Ectodermal cell (in vitro differentiated cells): ENCODE measurements around the gene PMPCA. TPM values are rescaled to one million over a fixed set of nuclear protein-coding genes. Genes with fewer than 3 reads are reported as not detected.

Experiments
- H3K27ac ChIP-seq: 2 replicates; pipeline ENCODE4 v1.7.0; 2013; ENCODE audit warnings: mild to moderate bottlenecking, low read depth, low read length; ENCODE audit not compliant: insufficient read depth, poor library complexity, severe bottlenecking
- H3K27me3 ChIP-seq: 2 replicates; pipeline ENCODE4 v1.7.0; 2013; ENCODE audit warnings: mild to moderate bottlenecking, low read length; ENCODE audit not compliant: insufficient read depth, control insufficient read depth, poor library complexity, severe bottlenecking
- H3K36me3 ChIP-seq: one replicate; pipeline ENCODE4 v1.7.0; 2013; ENCODE audit warnings: low read length; ENCODE audit not compliant: control insufficient read depth, insufficient read depth
- H3K4me1 ChIP-seq: one replicate; pipeline ENCODE4 v1.7.0; 2013; ENCODE audit warnings: low read length; ENCODE audit not compliant: control insufficient read depth, insufficient read depth
- H3K4me3 ChIP-seq: 2 replicates; pipeline ENCODE4 v1.7.0; 2013; ENCODE audit warnings: low read depth, low read length, control low read depth; ENCODE audit not compliant: insufficient read depth
- H3K9me3 ChIP-seq: 2 replicates; pipeline ENCODE4 v1.7.0; 2013; ENCODE audit warnings: mild to moderate bottlenecking, low read length, moderate library complexity; ENCODE audit not compliant: control insufficient read depth
- WGBS, 2 experiments: methylation state at CpG; one replicate each; pipeline ENCODE4 v1.1.7; 2013; ENCODE audit warnings: missing lambda C conversion rate in 2 of 2; 5-methylcytosine and 5-hydroxymethylcytosine counted together
- polyA plus RNA-seq, 4 experiments: library from polyadenylated mRNA; stranded (reverse); fragments of 50-300 nt; gene quantifications; one replicate each; pipeline ENCODE4 v1.2.3, GENCODE V29; 2013

Gene PMPCA
- polyA plus RNA-seq (2013, experiment 1 of 4) = 105 TPM
- 89.9 TPM for polyA plus RNA-seq (2013, experiment 2 of 4)
- 54.9 TPM for polyA plus RNA-seq (2013, experiment 3 of 4)
- 58.5 TPM for polyA plus RNA-seq (2013, experiment 4 of 4)

GRCh38 chr9:136410500-136411287, at the start of gene PMPCA, which contains the start of gene ENTR1:
Gene PMPCA, plus strand, starts transcription at chr9:136410658. Its CDS starts 11 bp downstream, at chr9:136410669.
Gene ENTR1, minus strand, starts transcription at chr9:136410614. Its CDS starts 217 bp downstream, at chr9:136410397.
- no peaks in the 10 kb centered on the region for H3K27me3 ChIP-seq
- peaks cover 25% of the 10 kb centered on the region for H3K36me3 ChIP-seq
- peaks cover 13% of the 10 kb centered on the region for H3K4me1 ChIP-seq
- no peaks in the 10 kb centered on the region for H3K9me3 ChIP-seq
- WGBS, 2 experiments = 0 to 1% methylated on average over 83 of the region's 83 CpGs
- peak within 1 kb of the TSS; percentile 83 for H3K27ac ChIP-seq
- H3K4me3 ChIP-seq = peak within 1 kb of the TSS; percentile 95

DNA sequence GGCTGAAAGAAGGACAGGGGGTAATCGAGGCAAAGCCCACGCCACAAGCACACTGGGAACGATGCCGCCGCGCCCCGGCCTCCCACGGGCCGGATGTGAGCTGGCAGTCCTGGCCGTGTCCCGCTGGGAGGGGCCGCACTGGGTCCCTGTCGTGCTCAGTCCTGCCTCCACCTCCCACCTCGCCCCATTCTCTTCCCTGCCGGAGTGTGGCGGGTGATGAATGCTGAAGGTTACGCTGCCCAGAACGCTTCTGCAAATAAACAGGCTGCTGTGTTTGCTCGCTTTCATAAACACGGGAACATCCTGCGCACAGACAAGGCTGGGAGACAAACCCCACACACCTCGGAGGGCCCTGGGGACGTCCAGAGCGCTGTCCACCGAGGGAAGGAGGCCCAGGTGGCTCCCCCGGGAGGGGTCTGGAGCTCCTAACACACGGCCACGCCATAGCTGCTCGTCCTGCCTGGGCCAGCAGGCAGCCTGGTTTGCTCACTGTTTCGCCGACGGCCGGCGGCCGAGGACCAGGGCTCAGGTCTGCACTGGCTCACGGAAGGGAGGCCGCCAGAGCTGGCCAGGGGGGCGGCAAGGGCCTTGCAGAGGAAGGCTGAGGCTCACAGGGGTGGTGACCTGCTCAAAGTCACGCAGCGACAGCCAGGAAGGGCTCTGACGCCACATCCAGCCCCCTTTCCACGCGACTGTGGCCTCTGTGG, 49.3 kb upstream of the PMPCA start:
- Histone ChIP-seq H3K27ac (no peak overlapping the region), H3K9me3 (no peaks in the 10 kb centered on the region), H3K4me3 (no peak overlapping the region)

DNA sequence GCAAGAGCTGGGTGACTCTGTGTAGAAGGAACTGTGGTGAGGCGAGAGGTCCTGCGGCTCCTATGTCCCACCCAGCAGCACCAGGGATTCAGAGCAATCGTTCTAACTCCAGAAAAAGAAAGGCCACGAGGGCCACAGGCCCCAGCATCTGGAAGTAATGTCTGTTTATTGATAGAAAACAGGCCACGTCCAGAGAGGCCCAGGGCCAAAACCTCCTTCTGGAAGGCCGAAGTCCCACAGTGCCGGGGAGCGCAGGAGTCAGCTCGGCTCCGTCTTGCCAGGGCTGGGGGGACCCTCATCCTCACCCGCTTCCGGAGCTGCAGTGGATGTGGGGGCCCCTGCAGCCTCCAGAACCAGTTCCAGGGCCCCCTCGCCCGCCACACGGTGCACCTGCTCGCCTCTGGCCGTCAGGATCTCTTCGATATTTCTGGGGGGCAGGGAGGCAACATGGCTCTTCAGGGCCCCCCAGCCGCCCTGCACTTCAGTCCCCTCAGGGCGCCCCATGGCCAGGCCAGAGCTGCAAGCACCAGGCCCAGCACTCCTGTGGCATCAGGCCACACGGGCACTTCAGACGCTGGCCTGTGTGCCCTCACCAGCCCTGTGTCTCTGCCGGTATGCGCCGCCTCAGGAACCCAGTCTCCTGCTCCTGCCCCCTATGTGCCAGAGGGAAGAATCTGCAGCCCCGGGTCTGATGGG, 48.6 kb upstream of the PMPCA start:
- WGBS, 2 experiments = 91% methylated on average over 26 of the region's 26 CpGs
- no peak overlapping the region for H3K27ac ChIP-seq

More for the DNA sequence above, 49.3 kb upstream of the PMPCA start:
- Histone ChIP-seq H3K27me3 (no peaks in the 10 kb centered on the region), H3K36me3 (no peaks in the 10 kb centered on the region), H3K4me1 (peaks cover 5% of the 10 kb centered on the region)
- WGBS, 2 experiments = 92 to 93% methylated on average over 43 of the region's 43 CpGs

GRCh38 chr9:136362450-136362784, 48.0 kb upstream of the PMPCA start:
- Histone ChIP-seq H3K4me1 (peaks cover 5% of the 10 kb centered on the region), H3K36me3 (no peaks in the 10 kb centered on the region), H3K27ac (no peak overlapping the region), H3K9me3 (no peaks in the 10 kb centered on the region), H3K4me3 (no peak overlapping the region), H3K27me3 (no peaks in the 10 kb centered on the region)
- 94 to 95% methylated on average over 5 to 6 of the region's 6 CpGs for WGBS, 2 experiments

More for the DNA sequence above, 48.6 kb upstream of the PMPCA start:
- Histone ChIP-seq H3K9me3 (no peaks in the 10 kb centered on the region), H3K27me3 (no peaks in the 10 kb centered on the region), H3K36me3 (no peaks in the 10 kb centered on the region), H3K4me3 (no peak overlapping the region), H3K4me1 (peaks cover 5% of the 10 kb centered on the region)

- H3K9me3 ChIP-seq = no peaks in the 10 kb centered on the region
- H3K27me3 ChIP-seq = no peaks in the 10 kb centered on the region
- H3K36me3 ChIP-seq = no peaks in the 10 kb centered on the region
- WGBS, 2 experiments = 2% methylated on average over 96 to 97 of the region's 97 CpGs
- peak within 1 kb of the TSS; percentile 86 for H3K4me3 ChIP-seq
- peaks cover 5% of the 10 kb centered on the region for H3K4me1 ChIP-seq
- peak within 1 kb of the TSS; percentile 60 for H3K27ac ChIP-seq
These were observed 47.1 kb upstream of the PMPCA start, which contains the start of gene DNLZ for GRCh38 chr9:136363106-136363948. Gene DNLZ, minus strand, starts transcription at chr9:136363744. Its CDS starts 30 bp downstream, at chr9:136363714.

DNA sequence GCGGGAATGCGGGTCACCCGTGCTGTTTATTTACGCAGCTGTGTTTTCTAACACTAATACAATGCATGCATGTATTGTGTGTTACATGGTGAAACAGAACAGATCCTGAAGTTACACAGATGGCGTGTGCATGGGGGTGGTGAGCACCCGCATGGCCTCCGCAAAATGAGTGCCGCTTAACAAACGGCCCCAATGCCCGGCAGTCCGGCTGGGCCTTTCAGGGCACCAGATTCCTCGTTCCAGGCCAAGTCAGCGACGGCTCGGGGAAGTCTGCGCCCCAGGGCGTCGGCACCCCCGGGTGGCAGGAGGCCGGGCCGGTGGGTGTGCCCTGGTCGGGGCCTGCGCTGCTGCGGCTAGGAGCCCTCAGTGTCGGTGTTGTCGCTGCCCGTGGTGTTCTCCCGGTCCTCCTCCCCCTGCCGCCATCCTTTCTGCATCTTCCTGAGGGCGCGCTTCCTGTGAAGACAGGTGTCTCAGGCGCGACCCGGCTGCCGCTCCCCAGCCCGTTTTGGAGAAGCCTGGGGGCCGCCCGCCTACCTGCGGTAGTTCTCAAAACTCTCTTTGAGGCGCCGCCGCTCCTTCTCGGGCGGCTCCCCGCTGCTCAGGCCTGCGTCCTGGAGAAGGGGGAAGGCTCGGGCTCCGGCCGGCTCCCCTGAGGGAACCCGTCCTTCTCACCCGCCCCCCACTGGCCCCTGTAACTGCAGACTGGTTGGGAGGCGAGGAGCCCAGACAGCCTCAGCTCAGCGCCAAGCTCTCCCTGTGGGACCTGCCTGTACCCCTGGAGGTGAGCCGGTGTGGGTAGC, 46.3 kb upstream of the PMPCA start:
- H3K9me3 ChIP-seq = no peaks in the 10 kb centered on the region
- peaks cover 5% of the 10 kb centered on the region for H3K4me1 ChIP-seq
- no peaks in the 10 kb centered on the region for H3K36me3 ChIP-seq
- 85% methylated on average over 54 of the region's 54 CpGs for WGBS, 2 experiments
- H3K27ac ChIP-seq = no peak overlapping the region
- no peaks in the 10 kb centered on the region for H3K27me3 ChIP-seq
- H3K4me3 ChIP-seq = no peak overlapping the region

DNA sequence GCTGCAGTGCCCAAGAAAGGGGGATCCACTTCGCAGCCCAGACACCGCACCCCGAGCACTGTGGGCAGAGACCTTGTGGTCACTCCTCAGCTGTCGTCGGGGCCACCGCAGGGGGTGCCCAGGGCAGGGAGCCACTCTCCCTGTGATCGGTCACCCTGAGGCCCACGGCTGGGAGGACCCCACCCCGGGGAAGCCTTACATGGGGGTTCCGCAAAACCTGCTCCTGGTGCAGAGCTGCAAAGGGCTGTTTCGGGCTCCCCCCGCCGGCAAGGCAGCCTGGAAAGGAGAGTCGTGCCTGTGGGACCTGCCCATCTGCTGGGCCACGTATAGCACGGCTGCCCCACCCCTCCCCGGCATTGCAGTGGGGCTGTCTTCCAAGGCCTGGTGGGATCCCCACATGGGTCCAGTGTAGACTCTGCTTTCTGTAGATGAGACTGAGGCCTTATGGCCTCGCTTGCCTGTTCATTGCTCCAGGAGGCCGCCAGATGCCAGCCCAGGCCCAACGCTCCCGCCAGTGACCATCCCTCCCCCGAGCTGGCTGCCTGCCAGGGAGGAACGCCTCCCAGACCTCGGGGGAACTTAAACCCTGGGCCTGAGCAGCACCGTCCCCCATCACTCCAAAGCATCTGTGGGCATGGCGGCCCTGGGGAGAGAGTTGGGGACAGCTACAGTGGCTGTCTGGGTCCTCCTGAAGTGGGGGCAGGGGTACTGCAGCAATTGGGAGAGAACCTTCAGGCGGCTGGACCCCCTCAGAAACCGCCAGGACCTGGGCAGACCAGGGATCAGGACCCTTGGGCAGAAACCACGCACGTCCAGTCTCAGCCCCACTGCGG, 45.3 kb upstream of the PMPCA start:
- H3K9me3 ChIP-seq = no peaks in the 10 kb centered on the region
- H3K27ac ChIP-seq = no peak overlapping the region
- 91 to 93% methylated on average over 31 of the region's 31 CpGs for WGBS, 2 experiments
- H3K4me1 ChIP-seq = peaks cover 5% of the 10 kb centered on the region
- no peaks in the 10 kb centered on the region for H3K27me3 ChIP-seq
- H3K4me3 ChIP-seq = no peak overlapping the region
- H3K36me3 ChIP-seq = no peaks in the 10 kb centered on the region

DNA sequence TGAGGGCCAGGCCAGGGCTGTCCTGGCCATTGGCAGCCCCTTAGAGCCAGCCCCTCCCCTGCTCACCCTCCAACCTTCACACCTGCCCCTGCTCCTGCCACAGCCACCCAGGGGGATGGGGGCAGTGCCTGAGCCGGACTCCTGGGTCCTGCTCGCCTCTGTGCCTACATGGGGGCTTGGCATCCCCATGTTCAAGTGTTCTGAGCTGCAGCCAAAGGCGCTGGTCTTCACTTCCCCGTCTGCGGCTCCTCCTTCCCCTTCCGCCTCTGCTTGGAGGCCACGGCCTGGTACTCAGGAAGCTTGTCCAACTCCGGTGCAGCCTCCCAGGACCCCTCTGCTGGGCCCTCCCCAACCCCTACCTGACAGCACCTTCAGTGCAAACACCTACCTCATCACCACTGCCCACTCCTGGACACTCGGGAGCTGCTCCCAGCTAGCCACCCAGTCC, 44.7 kb upstream of the PMPCA start:
- H3K9me3 ChIP-seq = no peaks in the 10 kb centered on the region
- H3K36me3 ChIP-seq = no peaks in the 10 kb centered on the region
- 92% methylated on average over 9 of the region's 9 CpGs for WGBS, 2 experiments
- H3K27me3 ChIP-seq = no peaks in the 10 kb centered on the region
- H3K27ac ChIP-seq = no peak overlapping the region
- H3K4me1 ChIP-seq = peaks cover 5% of the 10 kb centered on the region
- no peak overlapping the region for H3K4me3 ChIP-seq
